ENCODE measurements around the gene CERS6.

DNA sequence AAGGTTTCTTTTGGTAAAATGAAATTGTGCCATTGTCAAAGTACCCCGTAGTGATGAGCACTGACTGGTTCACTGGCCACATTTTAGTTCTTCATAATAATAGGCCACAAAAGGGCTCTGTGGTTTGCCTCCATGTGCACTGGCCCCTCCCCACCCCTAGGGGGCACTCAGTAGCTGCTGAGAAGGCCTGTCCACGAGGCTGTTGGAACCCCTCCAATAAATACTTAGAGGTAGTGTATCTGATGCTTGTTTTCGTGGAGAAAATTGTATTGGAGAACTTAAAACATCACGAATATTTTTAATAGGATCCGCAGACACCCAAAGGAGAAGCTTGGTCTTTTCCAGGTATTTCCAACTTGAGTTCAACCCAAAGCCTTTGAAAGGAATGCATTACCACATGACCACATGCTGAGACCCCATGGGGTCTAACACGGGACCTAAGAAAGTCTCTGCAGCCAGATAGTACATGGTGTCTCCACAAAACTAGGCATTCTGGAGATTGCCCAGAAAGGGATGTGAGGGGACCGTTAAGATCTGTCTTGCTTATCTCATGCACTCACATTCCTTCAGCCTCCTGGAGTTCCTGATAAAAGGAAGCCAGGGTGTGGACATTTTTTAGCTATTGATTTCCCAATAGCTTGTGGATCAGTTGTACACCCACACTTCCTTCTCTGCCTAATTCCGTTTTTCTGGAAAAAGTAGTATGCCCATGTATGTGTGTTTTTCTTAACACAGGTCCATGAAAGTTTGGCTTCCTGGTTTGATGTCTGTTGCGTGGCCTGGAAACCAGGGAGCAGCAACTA lies 317.8 kb downstream of the CERS6 start:
- TF ChIP-seq, protein P1, sequence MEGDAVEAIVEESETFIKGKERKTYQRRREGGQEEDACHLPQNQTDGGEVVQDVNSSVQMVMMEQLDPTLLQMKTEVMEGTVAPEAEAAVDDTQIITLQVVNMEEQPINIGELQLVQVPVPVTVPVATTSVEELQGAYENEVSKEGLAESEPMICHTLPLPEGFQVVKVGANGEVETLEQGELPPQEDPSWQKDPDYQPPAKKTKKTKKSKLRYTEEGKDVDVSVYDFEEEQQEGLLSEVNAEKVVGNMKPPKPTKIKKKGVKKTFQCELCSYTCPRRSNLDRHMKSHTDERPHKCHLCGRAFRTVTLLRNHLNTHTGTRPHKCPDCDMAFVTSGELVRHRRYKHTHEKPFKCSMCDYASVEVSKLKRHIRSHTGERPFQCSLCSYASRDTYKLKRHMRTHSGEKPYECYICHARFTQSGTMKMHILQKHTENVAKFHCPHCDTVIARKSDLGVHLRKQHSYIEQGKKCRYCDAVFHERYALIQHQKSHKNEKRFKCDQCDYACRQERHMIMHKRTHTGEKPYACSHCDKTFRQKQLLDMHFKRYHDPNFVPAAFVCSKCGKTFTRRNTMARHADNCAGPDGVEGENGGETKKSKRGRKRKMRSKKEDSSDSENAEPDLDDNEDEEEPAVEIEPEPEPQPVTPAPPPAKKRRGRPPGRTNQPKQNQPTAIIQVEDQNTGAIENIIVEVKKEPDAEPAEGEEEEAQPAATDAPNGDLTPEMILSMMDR (IDR thresholded peaks at IDR 0.05) = peak; percentile 77
- TF ChIP-seq ZFX (IDR thresholded peaks at IDR 0.05; ENCODE audit: borderline replicate concordance) = no peak

All from 22Rv1 (cell line).